ENCODE results near the gene IKZF5. TPM values are rescaled to one million over a fixed set of nuclear protein-coding genes. Genes with fewer than 3 reads are reported as not detected.

The IKZF5 gene
- total RNA-seq, 1 donor from 2014 or later = 12.0 TPM

Other genes starting within 250 kb of the IKZF5 start
- not detected for gene CUZD1, start 162.9 kb downstream of the IKZF5 start, total RNA-seq
- 1.0 TPM for gene FAM24B, start 129.2 kb downstream of the IKZF5 start, total RNA-seq
- gene FAM24A, start 98.2 kb downstream of the IKZF5 start, total RNA-seq = not detected
- gene C10orf88, start 54.6 kb downstream of the IKZF5 start, total RNA-seq = 4.1 TPM
- 1.5 TPM for gene PSTK, start 28.4 kb downstream of the IKZF5 start, total RNA-seq
- gene ACADSB, start 211 bp upstream of the IKZF5 start, total RNA-seq = 72.9 TPM
- gene HMX3, start 127.2 kb upstream of the IKZF5 start, total RNA-seq = not detected
- gene HMX2, start 139.3 kb upstream of the IKZF5 start, total RNA-seq = not detected
- 37.7 TPM for gene BUB3, start 145.6 kb upstream of the IKZF5 start, total RNA-seq